HepG2 (cell line): ENCODE results near the gene ETV5. TPM values are rescaled to one million over a fixed set of nuclear protein-coding genes. Genes with fewer than 3 reads are reported as not detected.

Source experiments
- FOXC1 ChIP-seq: sonication (generic); formaldehyde crosslinking; IDR thresholded peaks from 2 replicates; pipeline ENCODE4 v1.8.0; 2022; ENCODE audit warnings: mild to moderate bottlenecking, missing genetic modification reagents, borderline replicate concordance
- NR2F2 ChIP-seq: IDR thresholded peaks from 2 replicates; pipeline ENCODE4 v1.6.1; 2012; ENCODE audit warnings: low read depth, inconsistent platforms, borderline replicate concordance
- RAD21 ChIP-seq: fragments of 450-650 bp; formaldehyde crosslinking; IDR thresholded peaks from 2 replicates; pipeline ENCODE4 v1.5.0; 2020; ENCODE audit warnings: mild to moderate bottlenecking
- SOX6 ChIP-seq, 2 experiments: fragments of 450-650 bp in 1 of 2; sonication (generic) in 1 of 2; formaldehyde crosslinking in 1 of 2; IDR thresholded peaks; 2 replicates each; pipeline versions ENCODE4 v1.4.0 to v1.6.1; 2017 to 2020; ENCODE audit warnings: antibody characterized with exemption in 1 of 2, mild to moderate bottlenecking in 1 of 2, missing genetic modification reagents in 1 of 2
- TBX2 ChIP-seq: sonication (generic); formaldehyde crosslinking; IDR thresholded peaks from 2 replicates; pipeline ENCODE4 v1.5.0; 2020; ENCODE audit warnings: missing genetic modification reagents, mild to moderate bottlenecking, borderline replicate concordance
- TOPORS ChIP-seq: sonication (generic); formaldehyde crosslinking; IDR thresholded peaks from 2 replicates; pipeline ENCODE4 v1.8.0; 2023; ENCODE audit warnings: mild to moderate bottlenecking, missing genetic modification reagents
- ZMYM4 ChIP-seq: sonication (generic); formaldehyde crosslinking; IDR thresholded peaks from 2 replicates; pipeline ENCODE4 v1.8.1; 2023; ENCODE audit warnings: mild to moderate bottlenecking, missing genetic modification reagents
- ZNF558 ChIP-seq: sonication (generic); formaldehyde crosslinking; IDR thresholded peaks from 2 replicates; pipeline ENCODE4 v1.9.0; 2022; ENCODE audit warnings: mild to moderate bottlenecking, missing genetic modification reagents, borderline replicate concordance
- polyA plus RNA-seq, 8 experiments: library from polyadenylated mRNA; depleted of rRNA in 3 of 8; stranded (reverse) in 7 of 8; unstranded in 1 of 8; fragments of >200 nt; fragmentation: Illumina TruSeq in 4 of 8; extraction: Trizol in 4 of 8; gene quantifications; 2 replicates each; pipeline versions ENCODE4 v1.2.1 to v1.2.3, GENCODE V29; 2011 to 2016; ENCODE audit warnings: low read depth in 4 of 8, missing spikeins in 1 of 8, mixed read lengths in 1 of 8; ENCODE audit not compliant: insufficient read depth in 1 of 8
- total RNA-seq, 5 experiments: library from RNA; depleted of rRNA; stranded (reverse); fragments of >200 nt; fragmentation: Illumina TruSeq; extraction: Trizol; gene quantifications; 2 replicates each; pipeline ENCODE4 v1.2.3, GENCODE V29; 2016; ENCODE audit warnings: low read depth in 1 of 5
- TF ChIP-seq, protein P1 (sequence below): sonication (generic); formaldehyde crosslinking; IDR thresholded peaks from 2 replicates; pipeline ENCODE4 v1.8.1; 2023; ENCODE audit warnings: mild to moderate bottlenecking, moderate library complexity, missing genetic modification reagents
- TF ChIP-seq, protein P2 (sequence below): IDR thresholded peaks from 2 replicates; pipeline ENCODE4 v1.6.1; 2016; ENCODE audit warnings: low read depth
- TF ChIP-seq, protein P3 (sequence below): sonication (generic); formaldehyde crosslinking; IDR thresholded peaks from 2 replicates; pipeline ENCODE4 v1.4.0; 2020; ENCODE audit warnings: missing genetic modification reagents, borderline replicate concordance
- TF ChIP-seq, protein P4 (sequence below), 2 experiments: fragments of 450-650 bp in 1 of 2; sonication (generic) in 1 of 2; formaldehyde crosslinking; IDR thresholded peaks; 2 replicates each; pipeline versions ENCODE4 v1.5.0 to v1.8.0; 2020 to 2022; ENCODE audit warnings: mild to moderate bottlenecking in 1 of 2, missing genetic modification reagents in 1 of 2
- TF ChIP-seq, protein P5 (sequence below): sonication (generic); formaldehyde crosslinking; IDR thresholded peaks from 2 replicates; pipeline ENCODE4 v1.4.0; 2020; ENCODE audit warnings: missing genetic modification reagents

The ETV5 gene
- total and polyA plus RNA-seq, 2 of the 13 experiments (the other 11 are each of a cell fraction or from before 2014, with no cell fraction given) = 52.9 to 57.2 TPM

- TF ChIP-seq NR2F2 (no peak), RAD21 (CRISPR knock-in tag) (no peak), ZNF558 (CRISPR knock-in tag) (0 out of 2 replicates have a peak, but pooled peaks have one; percentile 9), FOXC1 (CRISPR knock-in tag) (no peak), TOPORS (CRISPR knock-in tag) (no peak), TBX2 (CRISPR knock-in tag) (no peak; the same call in 1 of the 2 replicates), SOX6 (IDR thresholded peaks at IDR 0.05) (no peak), SOX6 (CRISPR knock-in tag; IDR thresholded peaks at IDR 0.05) (peak; percentile 5; the same call in 1 of the 2 replicates), ZMYM4 (CRISPR knock-in tag) (0 out of 2 replicates have a peak, but pooled peaks have one; percentile 23)
- TF ChIP-seq, protein P1, sequence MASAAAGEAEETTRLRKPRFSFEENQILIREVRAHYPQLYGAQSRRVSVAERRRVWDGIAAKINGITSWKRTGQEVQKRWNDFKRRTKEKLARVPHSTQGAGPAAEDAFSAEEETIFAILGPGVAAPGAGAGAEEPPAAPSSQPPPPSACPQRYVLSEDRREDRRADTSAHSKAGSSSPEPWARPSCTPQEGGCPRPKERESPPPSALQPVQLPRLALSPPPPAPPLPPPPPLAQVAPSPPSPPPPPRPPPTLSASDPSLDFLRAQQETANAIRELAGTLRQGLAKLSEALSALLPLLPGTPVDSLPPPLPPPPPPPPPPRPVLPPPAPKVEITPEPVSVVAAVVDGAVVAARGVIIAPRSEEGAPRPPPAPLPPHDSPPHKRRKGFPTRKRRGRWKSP (CRISPR knock-in tag) = 0 out of 2 replicates have a peak, but pooled peaks have one; percentile 4
- TF ChIP-seq, protein P2, sequence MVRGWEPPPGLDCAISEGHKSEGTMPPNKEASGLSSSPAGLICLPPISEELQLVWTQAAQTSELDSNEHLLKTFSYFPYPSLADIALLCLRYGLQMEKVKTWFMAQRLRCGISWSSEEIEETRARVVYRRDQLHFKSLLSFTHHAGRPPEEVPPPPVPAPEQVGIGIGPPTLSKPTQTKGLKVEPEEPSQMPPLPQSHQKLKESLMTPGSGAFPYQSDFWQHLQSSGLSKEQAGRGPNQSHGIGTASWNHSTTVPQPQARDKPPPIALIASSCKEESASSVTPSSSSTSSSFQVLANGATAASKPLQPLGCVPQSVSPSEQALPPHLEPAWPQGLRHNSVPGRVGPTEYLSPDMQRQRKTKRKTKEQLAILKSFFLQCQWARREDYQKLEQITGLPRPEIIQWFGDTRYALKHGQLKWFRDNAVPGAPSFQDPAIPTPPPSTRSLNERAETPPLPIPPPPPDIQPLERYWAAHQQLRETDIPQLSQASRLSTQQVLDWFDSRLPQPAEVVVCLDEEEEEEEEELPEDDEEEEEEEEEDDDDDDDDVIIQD (CRISPR knock-in tag) = no peak
- TF ChIP-seq, protein P3, sequence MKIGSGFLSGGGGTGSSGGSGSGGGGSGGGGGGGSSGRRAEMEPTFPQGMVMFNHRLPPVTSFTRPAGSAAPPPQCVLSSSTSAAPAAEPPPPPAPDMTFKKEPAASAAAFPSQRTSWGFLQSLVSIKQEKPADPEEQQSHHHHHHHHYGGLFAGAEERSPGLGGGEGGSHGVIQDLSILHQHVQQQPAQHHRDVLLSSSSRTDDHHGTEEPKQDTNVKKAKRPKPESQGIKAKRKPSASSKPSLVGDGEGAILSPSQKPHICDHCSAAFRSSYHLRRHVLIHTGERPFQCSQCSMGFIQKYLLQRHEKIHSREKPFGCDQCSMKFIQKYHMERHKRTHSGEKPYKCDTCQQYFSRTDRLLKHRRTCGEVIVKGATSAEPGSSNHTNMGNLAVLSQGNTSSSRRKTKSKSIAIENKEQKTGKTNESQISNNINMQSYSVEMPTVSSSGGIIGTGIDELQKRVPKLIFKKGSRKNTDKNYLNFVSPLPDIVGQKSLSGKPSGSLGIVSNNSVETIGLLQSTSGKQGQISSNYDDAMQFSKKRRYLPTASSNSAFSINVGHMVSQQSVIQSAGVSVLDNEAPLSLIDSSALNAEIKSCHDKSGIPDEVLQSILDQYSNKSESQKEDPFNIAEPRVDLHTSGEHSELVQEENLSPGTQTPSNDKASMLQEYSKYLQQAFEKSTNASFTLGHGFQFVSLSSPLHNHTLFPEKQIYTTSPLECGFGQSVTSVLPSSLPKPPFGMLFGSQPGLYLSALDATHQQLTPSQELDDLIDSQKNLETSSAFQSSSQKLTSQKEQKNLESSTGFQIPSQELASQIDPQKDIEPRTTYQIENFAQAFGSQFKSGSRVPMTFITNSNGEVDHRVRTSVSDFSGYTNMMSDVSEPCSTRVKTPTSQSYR (CRISPR knock-in tag) = no peak
- TF ChIP-seq, protein P4, sequence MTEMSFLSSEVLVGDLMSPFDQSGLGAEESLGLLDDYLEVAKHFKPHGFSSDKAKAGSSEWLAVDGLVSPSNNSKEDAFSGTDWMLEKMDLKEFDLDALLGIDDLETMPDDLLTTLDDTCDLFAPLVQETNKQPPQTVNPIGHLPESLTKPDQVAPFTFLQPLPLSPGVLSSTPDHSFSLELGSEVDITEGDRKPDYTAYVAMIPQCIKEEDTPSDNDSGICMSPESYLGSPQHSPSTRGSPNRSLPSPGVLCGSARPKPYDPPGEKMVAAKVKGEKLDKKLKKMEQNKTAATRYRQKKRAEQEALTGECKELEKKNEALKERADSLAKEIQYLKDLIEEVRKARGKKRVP (CRISPR knock-in tag; IDR thresholded peaks at IDR 0.05) = no peak
- TF ChIP-seq, protein P5, sequence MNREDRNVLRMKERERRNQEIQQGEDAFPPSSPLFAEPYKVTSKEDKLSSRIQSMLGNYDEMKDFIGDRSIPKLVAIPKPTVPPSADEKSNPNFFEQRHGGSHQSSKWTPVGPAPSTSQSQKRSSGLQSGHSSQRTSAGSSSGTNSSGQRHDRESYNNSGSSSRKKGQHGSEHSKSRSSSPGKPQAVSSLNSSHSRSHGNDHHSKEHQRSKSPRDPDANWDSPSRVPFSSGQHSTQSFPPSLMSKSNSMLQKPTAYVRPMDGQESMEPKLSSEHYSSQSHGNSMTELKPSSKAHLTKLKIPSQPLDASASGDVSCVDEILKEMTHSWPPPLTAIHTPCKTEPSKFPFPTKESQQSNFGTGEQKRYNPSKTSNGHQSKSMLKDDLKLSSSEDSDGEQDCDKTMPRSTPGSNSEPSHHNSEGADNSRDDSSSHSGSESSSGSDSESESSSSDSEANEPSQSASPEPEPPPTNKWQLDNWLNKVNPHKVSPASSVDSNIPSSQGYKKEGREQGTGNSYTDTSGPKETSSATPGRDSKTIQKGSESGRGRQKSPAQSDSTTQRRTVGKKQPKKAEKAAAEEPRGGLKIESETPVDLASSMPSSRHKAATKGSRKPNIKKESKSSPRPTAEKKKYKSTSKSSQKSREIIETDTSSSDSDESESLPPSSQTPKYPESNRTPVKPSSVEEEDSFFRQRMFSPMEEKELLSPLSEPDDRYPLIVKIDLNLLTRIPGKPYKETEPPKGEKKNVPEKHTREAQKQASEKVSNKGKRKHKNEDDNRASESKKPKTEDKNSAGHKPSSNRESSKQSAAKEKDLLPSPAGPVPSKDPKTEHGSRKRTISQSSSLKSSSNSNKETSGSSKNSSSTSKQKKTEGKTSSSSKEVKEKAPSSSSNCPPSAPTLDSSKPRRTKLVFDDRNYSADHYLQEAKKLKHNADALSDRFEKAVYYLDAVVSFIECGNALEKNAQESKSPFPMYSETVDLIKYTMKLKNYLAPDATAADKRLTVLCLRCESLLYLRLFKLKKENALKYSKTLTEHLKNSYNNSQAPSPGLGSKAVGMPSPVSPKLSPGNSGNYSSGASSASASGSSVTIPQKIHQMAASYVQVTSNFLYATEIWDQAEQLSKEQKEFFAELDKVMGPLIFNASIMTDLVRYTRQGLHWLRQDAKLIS (CRISPR knock-in tag) = no peak
Observed at GRCh38 chr3:186109897-186110803, 1.3 kb upstream of the ETV5 start (continued).
